ENCODE data around the gene GGT6. TPM values are rescaled to one million over a fixed set of nuclear protein-coding genes. Genes with fewer than 3 reads are reported as not detected.

Gene GGT6
- total RNA-seq, 2 experiments from 2014 or later, result not detected

DNA sequence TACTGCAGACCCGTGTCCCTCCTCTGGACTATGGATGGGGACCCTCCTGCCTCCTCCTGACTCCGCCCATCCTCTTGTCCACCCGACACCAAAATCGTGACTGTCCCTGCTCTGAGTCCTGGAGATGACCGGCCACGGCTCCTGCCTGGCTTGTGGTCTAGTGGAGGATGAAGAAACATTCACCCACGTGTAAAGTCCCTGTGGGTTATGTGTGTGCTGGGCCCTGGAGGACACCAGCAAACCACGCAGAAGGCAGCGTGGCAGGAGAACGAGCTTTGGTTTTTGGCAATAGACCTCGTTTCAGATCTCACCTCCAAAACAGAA lies 49.8 kb downstream of the GGT6 start:
- no peaks in the 10 kb centered on the region for H3K27me3 Mint-ChIP-seq
- H3K4me3 Mint-ChIP-seq, result no peak overlapping the region
- DNase-seq, result no peak
- Histone ChIP-seq H3K9me3 (ENCODE audit: control insufficient read depth in 1 of 2, insufficient read depth in 1 of 2, low read length in 2 of 2) (no peaks in the 10 kb centered on the region), H3K36me3 (ENCODE audit: insufficient read depth, low read length) (no peaks in the 10 kb centered on the region), H3K4me1 (ENCODE audit: insufficient read depth, low read length) (peaks cover 17% of the 10 kb centered on the region), H3K4me3 (ENCODE audit: low read length) (no peak overlapping the region), H3K27ac (ENCODE audit: low read depth in 1 of 2, low read length in 2 of 2) (no peak overlapping the region), H3K27me3 (ENCODE audit: control insufficient read depth in 1 of 2, insufficient read depth in 2 of 2, low read length in 2 of 2) (no peaks in the 10 kb centered on the region)
- intact Hi-C loops (cut with DNase I, micrococcal nuclease), result no loop called here
- ATAC-seq (ENCODE audit: poor library complexity), result no peak
- TF ChIP-seq, protein P1, sequence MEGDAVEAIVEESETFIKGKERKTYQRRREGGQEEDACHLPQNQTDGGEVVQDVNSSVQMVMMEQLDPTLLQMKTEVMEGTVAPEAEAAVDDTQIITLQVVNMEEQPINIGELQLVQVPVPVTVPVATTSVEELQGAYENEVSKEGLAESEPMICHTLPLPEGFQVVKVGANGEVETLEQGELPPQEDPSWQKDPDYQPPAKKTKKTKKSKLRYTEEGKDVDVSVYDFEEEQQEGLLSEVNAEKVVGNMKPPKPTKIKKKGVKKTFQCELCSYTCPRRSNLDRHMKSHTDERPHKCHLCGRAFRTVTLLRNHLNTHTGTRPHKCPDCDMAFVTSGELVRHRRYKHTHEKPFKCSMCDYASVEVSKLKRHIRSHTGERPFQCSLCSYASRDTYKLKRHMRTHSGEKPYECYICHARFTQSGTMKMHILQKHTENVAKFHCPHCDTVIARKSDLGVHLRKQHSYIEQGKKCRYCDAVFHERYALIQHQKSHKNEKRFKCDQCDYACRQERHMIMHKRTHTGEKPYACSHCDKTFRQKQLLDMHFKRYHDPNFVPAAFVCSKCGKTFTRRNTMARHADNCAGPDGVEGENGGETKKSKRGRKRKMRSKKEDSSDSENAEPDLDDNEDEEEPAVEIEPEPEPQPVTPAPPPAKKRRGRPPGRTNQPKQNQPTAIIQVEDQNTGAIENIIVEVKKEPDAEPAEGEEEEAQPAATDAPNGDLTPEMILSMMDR (IDR thresholded peaks at IDR 0.05), result no peak
- POLR2A ChIA-PET, result interaction anchor here (0.7 to 1.1 kb wide), 2 partner anchors 30 to 441 kb away, joined by 3 read pairs; no protein-coding TSS in a partner anchor
- no peaks in the 10 kb centered on the region for H3K36me3 Mint-ChIP-seq (ENCODE audit: low read depth)
- no peaks in the 10 kb centered on the region for H3K9me3 Mint-ChIP-seq
- peaks cover 18% of the 10 kb centered on the region for H3K4me1 Mint-ChIP-seq (ENCODE audit: low read depth)
- CTCF ChIA-PET, result no interaction called here
- H3K27ac Mint-ChIP-seq, result no peak overlapping the region

DNA sequence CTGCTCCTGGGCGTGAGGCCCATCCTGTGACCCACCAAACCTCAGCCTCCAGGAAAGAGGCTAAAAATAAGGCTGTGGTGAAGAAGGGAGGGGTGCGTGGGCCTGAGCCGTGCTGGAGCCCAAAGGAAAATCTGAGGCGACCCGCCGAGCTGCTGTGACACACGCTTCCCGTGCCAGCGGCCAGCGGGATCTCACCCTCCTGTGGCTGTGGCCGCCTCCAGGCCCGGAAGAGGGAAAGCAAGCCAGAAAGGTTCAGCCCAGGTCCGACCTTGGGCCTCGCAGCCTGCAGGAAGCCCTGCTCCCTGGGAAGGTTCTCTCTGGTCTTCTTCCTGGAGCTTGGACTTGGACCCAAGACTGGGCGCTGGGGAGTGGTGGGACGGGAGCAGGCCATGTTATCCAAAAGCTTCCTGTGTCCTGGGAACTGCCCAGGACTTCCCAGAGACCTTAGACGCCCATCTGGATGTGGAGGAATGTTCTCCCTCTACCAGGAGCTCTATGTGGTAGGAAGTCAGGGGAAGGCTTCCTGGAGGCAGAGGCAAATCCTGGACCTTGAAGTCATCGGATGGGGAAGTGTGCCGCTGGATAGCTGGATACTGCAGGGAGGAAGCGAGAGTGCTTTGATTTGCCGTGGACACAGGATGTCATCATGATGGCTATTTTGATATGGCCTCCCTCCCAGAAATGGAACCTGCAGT lies 50.3 kb downstream of the GGT6 start:
- no peak overlapping the region for H3K27ac ChIP-seq (ENCODE audit: low read depth in 1 of 2, low read length in 2 of 2)
- H3K27me3 ChIP-seq (ENCODE audit: control insufficient read depth in 1 of 2, insufficient read depth in 2 of 2, low read length in 2 of 2), result no peaks in the 10 kb centered on the region
- DNase-seq (no peak), ATAC-seq (ENCODE audit: poor library complexity) (no peak)
- ChIA-PET CTCF (no interaction called here), POLR2A (interaction anchor here (1.0 to 1.1 kb wide), 2 partner anchors 12 to 441 kb away, joined by 3 read pairs; no protein-coding TSS in a partner anchor)
- H3K36me3 ChIP-seq (ENCODE audit: insufficient read depth, low read length), result no peaks in the 10 kb centered on the region
- H3K9me3 Mint-ChIP-seq, result no peaks in the 10 kb centered on the region
- no peak overlapping the region for H3K4me3 Mint-ChIP-seq
- intact Hi-C loops (cut with DNase I, micrococcal nuclease), result no loop called here
- peaks cover 17% of the 10 kb centered on the region for H3K4me1 ChIP-seq (ENCODE audit: insufficient read depth, low read length)
- H3K4me3 ChIP-seq (ENCODE audit: low read length), result no peak overlapping the region
- TF ChIP-seq, protein P1 (IDR thresholded peaks at IDR 0.05), result no peak
- H3K9me3 ChIP-seq (ENCODE audit: control insufficient read depth in 1 of 2, insufficient read depth in 1 of 2, low read length in 2 of 2), result no peaks in the 10 kb centered on the region
- H3K27ac Mint-ChIP-seq, result no peak overlapping the region
- H3K4me1 Mint-ChIP-seq (ENCODE audit: low read depth), result peaks cover 21% of the 10 kb centered on the region
- H3K27me3 Mint-ChIP-seq, result peaks cover under 1% of the 10 kb centered on the region
- no peaks in the 10 kb centered on the region for H3K36me3 Mint-ChIP-seq (ENCODE audit: low read depth)

DNA sequence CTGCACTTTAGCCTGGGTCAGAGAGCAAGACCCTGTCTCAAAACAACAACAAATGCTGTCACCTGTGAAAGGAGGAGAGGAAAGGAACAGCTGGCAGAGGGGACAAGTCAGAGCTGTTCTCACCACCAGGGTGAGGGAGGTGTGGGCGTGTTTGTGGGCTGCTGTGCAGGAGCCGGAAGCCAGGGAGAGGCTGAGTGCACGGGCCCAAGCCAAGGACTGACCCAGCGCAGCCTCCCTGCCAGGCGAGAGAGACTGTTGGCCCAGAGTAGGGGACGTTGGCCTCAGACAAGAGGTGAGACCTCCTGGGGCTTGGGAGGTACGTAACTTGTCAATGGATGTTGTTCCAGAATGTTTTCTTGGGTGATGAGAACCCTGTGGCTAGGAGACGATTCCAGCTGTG lies 51.0 kb downstream of the GGT6 start:
- ChIA-PET CTCF (interaction anchor here (0.5 kb wide), 1 partner anchor 310 kb away, joined by 3 read pairs; no protein-coding TSS in a partner anchor), POLR2A (interaction anchor here (1.0 kb wide), 1 partner anchor 12 kb away, joined by 3 read pairs; no protein-coding TSS in a partner anchor)
- no peaks in the 10 kb centered on the region for H3K9me3 ChIP-seq (ENCODE audit: control insufficient read depth in 1 of 2, insufficient read depth in 1 of 2, low read length in 2 of 2)
- TF ChIP-seq, protein P1 (IDR thresholded peaks at IDR 0.05), result no peak
- Mint-ChIP-seq H3K36me3 (ENCODE audit: low read depth) (no peaks in the 10 kb centered on the region), H3K4me3 (no peak overlapping the region), H3K27ac (no peak overlapping the region), H3K27me3 (peaks cover 7% of the 10 kb centered on the region), H3K4me1 (ENCODE audit: low read depth) (peaks cover 27% of the 10 kb centered on the region), H3K9me3 (no peaks in the 10 kb centered on the region)
- ATAC-seq (ENCODE audit: poor library complexity) (peak; percentile 77), DNase-seq (peak in 4 of 14 experiments; percentile 8 to 38 (median 28))
- H3K4me3 ChIP-seq (ENCODE audit: low read length), result no peak overlapping the region
- H3K27ac ChIP-seq (ENCODE audit: low read depth in 1 of 2, low read length in 2 of 2), result no peak overlapping the region
- H3K27me3 ChIP-seq (ENCODE audit: control insufficient read depth in 1 of 2, insufficient read depth in 2 of 2, low read length in 2 of 2), result no peaks in the 10 kb centered on the region
- intact Hi-C loops (cut with DNase I, micrococcal nuclease), result no loop called here
- H3K36me3 ChIP-seq (ENCODE audit: insufficient read depth, low read length), result no peaks in the 10 kb centered on the region
- H3K4me1 ChIP-seq (ENCODE audit: insufficient read depth, low read length), result peaks cover 21% of the 10 kb centered on the region

Data from CD4-positive, alpha-beta T cell (primary cell).